Neural progenitor cell (in vitro differentiated cells): Measurements from ENCODE around the gene NFXL1. TPM values are rescaled to one million over a fixed set of nuclear protein-coding genes. Genes with fewer than 3 reads are reported as not detected.

Experiments used
- DNase-seq: peaks from one replicate; pipeline ENCODE4 v3.0.0-alpha.2; 2016; ENCODE audit warnings: low spot score
- H2AFZ ChIP-seq: fragments of 200-600 bp; sonication (generic); replicated peaks from 2 replicates; pipeline ENCODE4 v1.6.1; 2016; ENCODE audit warnings: antibody characterized with exemption
- H3F3A ChIP-seq: fragments of 200-600 bp; sonication (generic); 2 replicates; pipeline ENCODE4 v1.6.1; 2016; ENCODE audit warnings: antibody characterized with exemption, low read depth
- H3K27ac ChIP-seq: fragments of 200-600 bp; sonication (generic); 2 replicates; pipeline ENCODE4 v1.5.1; 2016; ENCODE audit warnings: mild to moderate bottlenecking
- H3K27me3 ChIP-seq: fragments of 200-600 bp; sonication (generic); 2 replicates; pipeline ENCODE4 v1.6.1; 2016; ENCODE audit warnings: mild to moderate bottlenecking, moderate library complexity
- H3K36me3 ChIP-seq: fragments of 200-600 bp; sonication (generic); 2 replicates; pipeline ENCODE4 v1.5.1; 2016
- H3K4me1 ChIP-seq: fragments of 200-600 bp; sonication (generic); 2 replicates; pipeline ENCODE4 v1.6.1; 2016; ENCODE audit warnings: mixed run types
- H3K4me2 ChIP-seq: fragments of 200-600 bp; sonication (generic); 2 replicates; pipeline ENCODE4 v1.6.1; 2016
- H3K4me3 ChIP-seq: fragments of 200-600 bp; sonication (generic); 2 replicates; pipeline ENCODE4 v1.5.1; 2016
- H3K79me2 ChIP-seq: fragments of 200-600 bp; sonication (generic); 2 replicates; pipeline ENCODE4 v1.6.1; 2016; ENCODE audit warnings: low read depth
- H3K9ac ChIP-seq: fragments of 200-600 bp; sonication (generic); 2 replicates; pipeline ENCODE4 v1.6.1; 2016
- H3K9me3 ChIP-seq: fragments of 200-600 bp; sonication (generic); 2 replicates; pipeline ENCODE4 v1.5.1; 2016; ENCODE audit warnings: low read depth
- H4K20me1 ChIP-seq: fragments of 200-600 bp; sonication (generic); 2 replicates; pipeline ENCODE4 v1.6.1; 2016; ENCODE audit warnings: low read depth
- H3K27ac Mint-ChIP-seq: 3 replicates; pipeline ENCODE4 v1.8.0; 2021; ENCODE audit warnings: mixed read lengths
- H3K27me3 Mint-ChIP-seq: 2 replicates; pipeline ENCODE4 v1.8.0; 2022; ENCODE audit warnings: low read depth, mild to moderate bottlenecking, inconsistent platforms, moderate library complexity, mixed read lengths; ENCODE audit not compliant: insufficient read depth
- H3K36me3 Mint-ChIP-seq: 3 replicates; pipeline ENCODE4 v1.8.0; 2021; ENCODE audit warnings: mixed read lengths
- H3K4me1 Mint-ChIP-seq: 3 replicates; pipeline ENCODE4 v1.8.0; 2021; ENCODE audit warnings: mixed read lengths
- H3K4me3 Mint-ChIP-seq: 3 replicates; pipeline ENCODE4 v1.8.0; 2021; ENCODE audit warnings: mild to moderate bottlenecking, moderate library complexity, mixed read lengths
- H3K9me3 Mint-ChIP-seq: 3 replicates; pipeline ENCODE4 v1.8.0; 2020; ENCODE audit warnings: mixed read lengths
- EZH2 ChIP-seq: fragments of 200-600 bp; sonication (generic); IDR thresholded peaks from 2 replicates; pipeline ENCODE4 v1.6.1; 2017; ENCODE audit warnings: antibody characterized with exemption, mild to moderate bottlenecking, moderate library complexity
- EZH2phosphoT487 ChIP-seq: fragments of 200-600 bp; sonication (generic); IDR thresholded peaks from 2 replicates; pipeline ENCODE4 v1.6.1; 2017; ENCODE audit warnings: antibody characterized with exemption
- total RNA-seq: library from RNA; depleted of rRNA; stranded (reverse); fragments of >200 nt; gene quantifications from 2 replicates; pipeline ENCODE4 v1.2.3, GENCODE V29; 2015; ENCODE audit warnings: low replicate concordance
- TF ChIP-seq, protein P1 (sequence below): fragments of 200-600 bp; sonication (generic); IDR thresholded peaks from 2 replicates; pipeline ENCODE4 v1.5.1; 2017; ENCODE audit warnings: antibody characterized with exemption, mild to moderate bottlenecking

The NFXL1 gene
- total RNA-seq, 1 donor from 2014 or later, result 33.2 TPM

DNA sequence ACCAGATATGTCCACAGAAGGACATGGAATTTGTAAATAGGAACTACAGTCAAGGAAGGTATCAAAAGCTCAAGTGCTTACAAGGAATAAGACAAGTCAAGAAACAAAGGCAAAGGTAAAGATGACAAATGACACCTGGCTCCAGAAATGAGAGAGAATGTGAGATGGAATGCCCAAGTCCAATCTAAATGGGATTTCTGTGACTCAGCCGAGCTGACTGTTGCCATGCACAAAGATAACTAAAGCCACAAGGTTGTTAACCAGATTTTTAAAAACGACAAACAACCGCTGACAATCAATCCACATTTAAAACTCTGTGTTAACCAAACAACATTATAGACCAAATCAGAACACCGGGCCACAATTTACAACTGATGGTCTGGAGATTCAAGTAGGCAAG lies 1.1 kb downstream of the NFXL1 start:
- Histone ChIP-seq H3K36me3 (peaks cover 4% of the 10 kb centered on the region), H3K4me1 (peaks cover 9% of the 10 kb centered on the region), H3K27me3 (peaks cover 6% of the 10 kb centered on the region), H3F3A (no peaks in the 10 kb centered on the region), H3K4me3 (peak overlapping the region; percentile 86), H3K9ac (peak overlapping the region; percentile 31), H3K4me2 (peak overlapping the region; percentile 89), H3K9me3 (no peaks in the 10 kb centered on the region), H3K79me2 (peaks cover 53% of the 10 kb centered on the region), H2AFZ (peak overlapping the region; percentile 71), H3K27ac (no peak overlapping the region), H4K20me1 (peaks cover under 1% of the 10 kb centered on the region)
- Mint-ChIP-seq H3K27ac (no peak overlapping the region), H3K9me3 (peaks cover 5% of the 10 kb centered on the region), H3K27me3 (no peaks in the 10 kb centered on the region), H3K36me3 (peaks cover 27% of the 10 kb centered on the region), H3K4me1 (peaks cover 16% of the 10 kb centered on the region), H3K4me3 (peak overlapping the region; percentile 93)
- TF ChIP-seq EZH2, result no peak
- TF ChIP-seq EZH2phosphoT487, result no peak
- TF ChIP-seq, protein P1, sequence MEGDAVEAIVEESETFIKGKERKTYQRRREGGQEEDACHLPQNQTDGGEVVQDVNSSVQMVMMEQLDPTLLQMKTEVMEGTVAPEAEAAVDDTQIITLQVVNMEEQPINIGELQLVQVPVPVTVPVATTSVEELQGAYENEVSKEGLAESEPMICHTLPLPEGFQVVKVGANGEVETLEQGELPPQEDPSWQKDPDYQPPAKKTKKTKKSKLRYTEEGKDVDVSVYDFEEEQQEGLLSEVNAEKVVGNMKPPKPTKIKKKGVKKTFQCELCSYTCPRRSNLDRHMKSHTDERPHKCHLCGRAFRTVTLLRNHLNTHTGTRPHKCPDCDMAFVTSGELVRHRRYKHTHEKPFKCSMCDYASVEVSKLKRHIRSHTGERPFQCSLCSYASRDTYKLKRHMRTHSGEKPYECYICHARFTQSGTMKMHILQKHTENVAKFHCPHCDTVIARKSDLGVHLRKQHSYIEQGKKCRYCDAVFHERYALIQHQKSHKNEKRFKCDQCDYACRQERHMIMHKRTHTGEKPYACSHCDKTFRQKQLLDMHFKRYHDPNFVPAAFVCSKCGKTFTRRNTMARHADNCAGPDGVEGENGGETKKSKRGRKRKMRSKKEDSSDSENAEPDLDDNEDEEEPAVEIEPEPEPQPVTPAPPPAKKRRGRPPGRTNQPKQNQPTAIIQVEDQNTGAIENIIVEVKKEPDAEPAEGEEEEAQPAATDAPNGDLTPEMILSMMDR, result no peak
- peak; percentile 7 for DNase-seq

DNA sequence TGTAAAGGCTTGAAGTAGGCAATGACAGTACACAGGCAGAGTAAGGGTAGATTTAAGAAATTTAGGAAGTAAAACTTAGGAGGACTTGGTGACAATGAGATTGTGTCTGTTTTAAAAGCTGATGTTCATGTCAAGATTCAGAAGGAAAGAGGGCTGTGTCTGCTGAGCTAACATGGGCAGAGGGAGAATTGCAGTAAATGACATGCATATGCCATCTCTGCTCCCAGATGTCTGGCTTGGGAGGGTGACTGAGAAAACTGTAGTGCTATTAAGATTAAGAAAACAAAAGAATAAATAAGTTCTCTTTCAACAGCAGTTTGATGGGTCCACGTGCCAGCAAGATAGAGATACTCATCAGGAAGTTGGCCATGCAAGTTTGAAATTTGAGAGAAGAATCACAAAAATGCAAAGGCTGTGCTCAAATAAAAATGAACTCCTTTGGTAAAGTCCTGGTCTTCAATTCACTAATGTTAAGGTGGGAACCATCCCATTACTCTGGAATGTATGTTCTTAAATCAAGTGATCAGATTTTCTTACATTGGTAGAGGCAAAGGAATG lies 7.2 kb downstream of the NFXL1 start:
- Histone ChIP-seq H2AFZ (no peak overlapping the region), H3F3A (no peaks in the 10 kb centered on the region), H3K9me3 (no peaks in the 10 kb centered on the region), H3K79me2 (peaks cover 58% of the 10 kb centered on the region), H3K36me3 (peaks cover 4% of the 10 kb centered on the region), H3K27ac (no peak overlapping the region), H3K4me1 (no peaks in the 10 kb centered on the region), H3K4me2 (no peak overlapping the region), H3K27me3 (no peaks in the 10 kb centered on the region), H3K4me3 (no peak overlapping the region), H3K9ac (no peak overlapping the region), H4K20me1 (peaks cover 17% of the 10 kb centered on the region)
- Mint-ChIP-seq H3K4me3 (no peak overlapping the region), H3K4me1 (peaks cover 5% of the 10 kb centered on the region), H3K27me3 (no peaks in the 10 kb centered on the region), H3K27ac (no peak overlapping the region), H3K36me3 (peaks cover 30% of the 10 kb centered on the region), H3K9me3 (no peaks in the 10 kb centered on the region)
- no peak for DNase-seq
- TF ChIP-seq EZH2phosphoT487 (no peak), EZH2 (no peak)
- TF ChIP-seq, protein P1, result no peak

DNA sequence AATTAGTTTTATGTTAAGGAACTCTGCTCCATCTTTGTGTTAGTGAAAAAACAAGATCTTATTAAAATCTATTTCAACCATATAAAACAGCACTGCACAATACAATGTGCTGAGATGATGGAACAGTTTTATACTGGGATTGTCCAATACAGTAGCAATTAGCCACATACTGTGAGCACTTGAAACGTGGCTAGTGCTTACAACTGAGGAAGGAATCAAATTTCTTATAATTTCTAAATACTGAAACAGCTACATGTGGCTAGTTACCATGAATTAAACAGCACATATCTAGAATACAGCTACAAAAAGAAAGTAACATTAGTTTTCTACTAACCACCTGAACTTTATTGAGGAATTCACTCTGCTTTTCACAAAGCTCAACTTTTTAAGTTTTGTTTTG lies 14.7 kb downstream of the NFXL1 start:
- H3K4me1 Mint-ChIP-seq, result no peaks in the 10 kb centered on the region

More for the DNA sequence above, 14.7 kb downstream of the NFXL1 start:
- Mint-ChIP-seq H3K9me3 (no peaks in the 10 kb centered on the region), H3K36me3 (peaks cover 24% of the 10 kb centered on the region), H3K27ac (no peak overlapping the region), H3K27me3 (no peaks in the 10 kb centered on the region), H3K4me3 (no peak overlapping the region)
- DNase-seq, result no peak
- no peaks in the 10 kb centered on the region for H3K9me3 ChIP-seq
- no peak overlapping the region for H3K4me3 ChIP-seq
- peaks cover 21% of the 10 kb centered on the region for H3K36me3 ChIP-seq
- no peaks in the 10 kb centered on the region for H3F3A ChIP-seq
- H3K4me1 ChIP-seq, result no peaks in the 10 kb centered on the region
- no peak overlapping the region for H3K27ac ChIP-seq
- TF ChIP-seq, protein P1, result no peak
- no peak for TF ChIP-seq EZH2
- no peak for TF ChIP-seq EZH2phosphoT487
- peaks cover 6% of the 10 kb centered on the region for H4K20me1 ChIP-seq
- H3K27me3 ChIP-seq, result no peaks in the 10 kb centered on the region
- no peaks in the 10 kb centered on the region for H3K79me2 ChIP-seq
- H2AFZ ChIP-seq, result no peak overlapping the region
- H3K9ac ChIP-seq, result no peak overlapping the region
- H3K4me2 ChIP-seq, result no peak overlapping the region
